Measurements from ENCODE around the gene NDUFA11.

Gene NDUFA11

GRCh38 chr19:5904352-5905113 is 943 bp upstream of the NDUFA11 start, which contains the start of gene VMAC:
VMAC (plus strand) TSS chr19:5904872; CDS start chr19:5904891, 19 bp downstream.
- Mint-ChIP-seq H3K4me3 (peak within 1 kb of the TSS; percentile 95), H3K36me3 (peaks cover 31% of the 10 kb centered on the region), H3K27me3 (no peaks in the 10 kb centered on the region), H3K4me1 (peaks cover 52% of the 10 kb centered on the region), H3K9me3 (no peaks in the 10 kb centered on the region), H3K27ac (peak within 1 kb of the TSS; percentile 98)
- peak; percentile 93 for ATAC-seq

- peaks cover 52% of the 10 kb centered on the region for H3K4me1 Mint-ChIP-seq
- H3K36me3 Mint-ChIP-seq = peaks cover 31% of the 10 kb centered on the region
- H3K9me3 Mint-ChIP-seq = no peaks in the 10 kb centered on the region
- peak overlapping the region; percentile 98 for H3K27ac Mint-ChIP-seq
- no peak for ATAC-seq
- H3K27me3 Mint-ChIP-seq = no peaks in the 10 kb centered on the region
- peak overlapping the region; percentile 95 for H3K4me3 Mint-ChIP-seq
Measured at GRCh38 chr19:5903056-5903623, 450 bp downstream of the NDUFA11 start.

GRCh38 chr19:5900976-5901375 is 2.6 kb downstream of the NDUFA11 start:
- no peaks in the 10 kb centered on the region for H3K9me3 Mint-ChIP-seq
- ATAC-seq = no peak
- no peak overlapping the region for H3K4me3 Mint-ChIP-seq
- peaks cover 28% of the 10 kb centered on the region for H3K36me3 Mint-ChIP-seq
- no peaks in the 10 kb centered on the region for H3K27me3 Mint-ChIP-seq
- peaks cover 40% of the 10 kb centered on the region for H3K4me1 Mint-ChIP-seq
- no peak overlapping the region for H3K27ac Mint-ChIP-seq

GRCh38 chr19:5899728-5900526 is 3.7 kb downstream of the NDUFA11 start:
- Mint-ChIP-seq H3K36me3 (peaks cover 39% of the 10 kb centered on the region), H3K27ac (no peak overlapping the region), H3K27me3 (no peaks in the 10 kb centered on the region), H3K4me1 (peaks cover 37% of the 10 kb centered on the region), H3K4me3 (no peak overlapping the region), H3K9me3 (no peaks in the 10 kb centered on the region)
- no peak for ATAC-seq

GRCh38 chr19:5897189-5897969 is 6.2 kb downstream of the NDUFA11 start:
- Mint-ChIP-seq H3K4me1 (peaks cover 28% of the 10 kb centered on the region), H3K4me3 (no peak overlapping the region), H3K27me3 (peaks cover 2% of the 10 kb centered on the region), H3K27ac (no peak overlapping the region), H3K36me3 (peaks cover 32% of the 10 kb centered on the region), H3K9me3 (no peaks in the 10 kb centered on the region)
- no peak for ATAC-seq

GRCh38 chr19:5896365-5897076 is 7.1 kb downstream of the NDUFA11 start:
- Mint-ChIP-seq H3K27me3 (peaks cover 10% of the 10 kb centered on the region), H3K4me3 (no peak overlapping the region), H3K9me3 (no peaks in the 10 kb centered on the region), H3K4me1 (peaks cover 25% of the 10 kb centered on the region), H3K36me3 (peaks cover 32% of the 10 kb centered on the region), H3K27ac (no peak overlapping the region)
- no peak for ATAC-seq

GRCh38 chr19:5895890-5896289 is 7.7 kb downstream of the NDUFA11 start:
- H3K36me3 Mint-ChIP-seq = peaks cover 28% of the 10 kb centered on the region
- no peaks in the 10 kb centered on the region for H3K9me3 Mint-ChIP-seq
- H3K27me3 Mint-ChIP-seq = peaks cover 13% of the 10 kb centered on the region
- H3K4me3 Mint-ChIP-seq = no peak overlapping the region
- H3K4me1 Mint-ChIP-seq = peaks cover 18% of the 10 kb centered on the region
- no peak for ATAC-seq
- H3K27ac Mint-ChIP-seq = no peak overlapping the region

GRCh38 chr19:5895409-5895808 is 8.2 kb downstream of the NDUFA11 start:
- Mint-ChIP-seq H3K27me3 (peaks cover 13% of the 10 kb centered on the region), H3K27ac (no peak overlapping the region), H3K9me3 (no peaks in the 10 kb centered on the region), H3K4me1 (peaks cover 16% of the 10 kb centered on the region), H3K36me3 (peaks cover 26% of the 10 kb centered on the region), H3K4me3 (no peak overlapping the region)
- ATAC-seq = no peak

- H3K27ac Mint-ChIP-seq = no peak overlapping the region
- no peaks in the 10 kb centered on the region for H3K9me3 Mint-ChIP-seq
- H3K4me1 Mint-ChIP-seq = peaks cover 10% of the 10 kb centered on the region
- H3K27me3 Mint-ChIP-seq = peaks cover 17% of the 10 kb centered on the region
- ATAC-seq = no peak
- no peak overlapping the region for H3K4me3 Mint-ChIP-seq
- peaks cover 21% of the 10 kb centered on the region for H3K36me3 Mint-ChIP-seq
Measured at GRCh38 chr19:5894704-5895349, 8.8 kb downstream of the NDUFA11 start.

- Mint-ChIP-seq H3K4me1 (peaks cover 9% of the 10 kb centered on the region), H3K4me3 (no peak overlapping the region), H3K36me3 (peaks cover 20% of the 10 kb centered on the region), H3K27ac (no peak overlapping the region), H3K9me3 (no peaks in the 10 kb centered on the region), H3K27me3 (peaks cover 24% of the 10 kb centered on the region)
- ATAC-seq = no peak
Measured at GRCh38 chr19:5893907-5894703, 9.5 kb downstream of the NDUFA11 start.

- Mint-ChIP-seq H3K36me3 (peaks cover 20% of the 10 kb centered on the region), H3K4me1 (peaks cover 9% of the 10 kb centered on the region), H3K4me3 (no peak overlapping the region), H3K27me3 (peaks cover 31% of the 10 kb centered on the region), H3K27ac (no peak overlapping the region), H3K9me3 (no peaks in the 10 kb centered on the region)
- no peak for ATAC-seq
Measured at GRCh38 chr19:5893296-5893903, 10.2 kb downstream of the NDUFA11 start.

GRCh38 chr19:5892772-5893275 is 10.8 kb downstream of the NDUFA11 start:
- Mint-ChIP-seq H3K27me3 (peaks cover 36% of the 10 kb centered on the region), H3K4me1 (peaks cover 9% of the 10 kb centered on the region), H3K4me3 (no peak overlapping the region), H3K27ac (no peak overlapping the region), H3K36me3 (peaks cover 17% of the 10 kb centered on the region), H3K9me3 (no peaks in the 10 kb centered on the region)
- no peak for ATAC-seq

All from stimulated activated memory B cell treated with anti-CD40 and anti-IgM and Interleukin-4, amounts not matched to agents 10 μg/mL and 1 μg/mL and 100 μg/mL, for 72 hours (primary cell).